ENCODE measurements around the gene RPLP2.

- TF ChIP-seq CTCF (tag by site-specific recombination; IDR thresholded peaks at IDR 0.05): no peak
- TF ChIP-seq ZNF324 (tag by site-specific recombination; IDR thresholded peaks at IDR 0.05): no peak
- TF ChIP-seq ZSCAN18 (tag by site-specific recombination; IDR thresholded peaks at IDR 0.05): no peak
- TF ChIP-seq ZNF280C (tag by site-specific recombination; IDR thresholded peaks at IDR 0.05): no peak
- no peak for TF ChIP-seq ZFP69B (tag by site-specific recombination; IDR thresholded peaks at IDR 0.05)
- TF ChIP-seq ZNF600 (tag by site-specific recombination; IDR thresholded peaks at IDR 0.05): no peak
Measured at GRCh38 chr11:769887-770641, 39.7 kb upstream of the RPLP2 start.

All from HEK293 (cell line).